CD4-positive, alpha-beta T cell treated with Interleukin-15 for 4 hours (primary cell): Measurements from ENCODE around the gene ISM1.

ENCODE experiments used
- DNase-seq: peaks from one replicate; pipeline ENCODE4 v3.0.0-alpha.2; 2020; ENCODE audit warnings: low spot score

ISM1 gene

GRCh38 chr20:13313201-13313600 lies 92.1 kb downstream of the ISM1 start:
- no peak for DNase-seq

DNA sequence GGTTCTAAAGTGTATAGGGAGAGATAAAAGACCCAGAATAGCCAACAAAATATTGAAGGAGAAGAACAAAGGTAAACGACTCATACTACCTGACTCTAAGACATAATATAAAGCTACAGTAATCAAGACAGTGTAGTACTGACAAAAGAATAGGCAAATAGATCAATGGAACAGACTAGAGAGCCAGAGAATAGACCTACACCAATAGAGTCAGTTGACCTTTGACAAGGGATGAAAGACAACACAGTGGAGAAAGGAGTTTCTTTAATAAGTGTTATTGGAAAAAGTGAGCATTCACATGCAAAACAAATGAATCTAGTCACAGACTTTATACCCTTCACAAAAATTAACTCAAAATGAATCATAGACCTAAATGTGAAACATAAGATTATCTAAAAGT lies 96.4 kb downstream of the ISM1 start:
- DNase-seq, result no peak

DNA sequence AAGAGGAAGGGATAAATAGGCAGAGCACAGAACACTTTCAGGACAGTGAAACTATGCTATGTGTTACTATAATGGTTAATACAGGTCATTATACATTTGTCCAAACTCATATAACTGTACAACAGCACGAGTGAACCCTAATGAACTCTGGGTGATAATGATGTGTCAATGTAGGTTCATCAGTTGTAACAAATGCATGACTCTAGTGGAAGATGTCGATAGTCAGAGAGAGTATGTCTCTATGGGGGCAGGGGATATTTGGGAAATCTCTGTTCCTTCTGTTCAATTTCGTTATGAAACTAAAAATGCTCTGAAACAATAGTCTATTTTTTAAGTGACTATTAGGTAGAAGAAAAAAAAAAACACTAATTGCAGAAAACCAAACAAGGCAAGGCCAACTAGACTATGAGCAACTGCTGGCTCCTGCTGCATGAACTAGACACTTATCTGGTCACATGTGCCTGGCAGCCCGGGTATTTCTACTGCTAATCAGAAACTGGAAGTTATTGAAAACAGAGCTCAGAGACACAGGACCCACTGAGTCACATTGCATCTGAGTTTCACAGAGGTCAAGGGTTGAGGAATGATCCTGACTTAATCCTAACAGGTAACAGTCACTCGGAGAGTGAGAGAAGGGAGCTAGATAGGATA lies 97.9 kb downstream of the ISM1 start:
- no peak for DNase-seq

DNA sequence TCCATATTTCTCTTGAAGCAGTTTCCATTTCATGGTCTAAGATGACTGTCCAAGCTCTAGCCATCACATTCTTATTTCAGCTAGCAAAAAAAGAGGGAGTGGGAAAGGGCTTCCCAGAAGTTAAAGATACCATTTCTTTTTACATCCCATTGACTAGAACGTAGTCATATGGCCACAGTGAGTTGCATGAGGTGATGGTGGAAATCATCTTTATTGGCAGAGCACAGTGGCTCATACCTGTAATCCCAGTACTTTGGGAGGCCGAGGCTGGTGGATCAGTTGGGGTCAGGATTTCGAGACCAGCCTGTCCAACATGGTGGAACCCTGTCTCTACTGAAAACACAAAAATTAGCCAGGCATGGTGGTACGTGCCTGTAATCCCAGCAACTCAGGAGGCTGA lies 99.6 kb downstream of the ISM1 start:
- DNase-seq, result no peak

GRCh38 chr20:13321416-13321815 lies 100.3 kb downstream of the ISM1 start:
- no peak for DNase-seq

- DNase-seq, result no peak
These were observed 101.1 kb downstream of the ISM1 start for GRCh38 chr20:13322198-13322597.

GRCh38 chr20:13322621-13323020 lies 101.5 kb downstream of the ISM1 start:
- no peak for DNase-seq

GRCh38 chr20:13325033-13325432 lies 104.0 kb downstream of the ISM1 start:
- no peak for DNase-seq

- no peak for DNase-seq
These were observed 104.8 kb downstream of the ISM1 start for GRCh38 chr20:13325796-13326340.

DNA sequence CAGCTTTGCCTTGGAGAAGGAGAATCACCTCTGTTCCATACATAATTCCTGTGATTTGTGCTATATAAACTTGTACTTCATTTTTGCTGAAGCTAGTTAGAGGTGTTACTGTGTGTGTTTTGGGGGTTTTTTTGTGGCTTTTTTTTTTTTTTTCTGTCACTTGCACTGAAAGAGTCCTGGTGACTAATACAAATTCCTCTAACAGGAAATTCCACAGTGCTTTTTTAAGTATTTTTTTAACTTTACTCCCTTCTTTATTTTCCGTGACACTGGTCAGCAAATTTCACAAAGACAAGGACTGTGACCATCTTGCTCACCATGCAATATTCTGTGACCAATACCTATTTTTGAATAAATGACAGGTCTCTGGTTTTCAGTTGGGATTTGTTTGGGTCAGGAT lies 110.5 kb downstream of the ISM1 start:
- DNase-seq, result no peak

- no peak for DNase-seq
These were observed 112.0 kb downstream of the ISM1 start for GRCh38 chr20:13333036-13333435.

DNA sequence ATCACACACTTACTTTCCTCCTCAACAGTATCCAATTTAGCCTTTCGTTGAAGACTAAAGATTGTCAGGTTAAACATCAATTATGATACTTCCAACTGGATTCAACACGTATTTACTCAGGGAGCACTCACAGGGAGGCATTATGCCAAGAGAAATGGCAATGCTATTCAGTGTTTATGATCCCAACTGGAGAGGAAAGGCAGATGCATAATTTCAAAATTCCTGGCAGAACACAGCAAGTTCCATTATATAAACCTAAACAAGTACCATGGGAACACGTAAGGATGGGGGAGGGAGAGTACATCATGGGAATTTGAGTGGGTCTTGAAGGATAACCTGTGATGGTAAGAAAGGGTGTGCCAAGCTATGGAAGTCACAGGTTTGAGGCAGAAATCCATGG lies 112.7 kb downstream of the ISM1 start:
- no peak for DNase-seq

DNA sequence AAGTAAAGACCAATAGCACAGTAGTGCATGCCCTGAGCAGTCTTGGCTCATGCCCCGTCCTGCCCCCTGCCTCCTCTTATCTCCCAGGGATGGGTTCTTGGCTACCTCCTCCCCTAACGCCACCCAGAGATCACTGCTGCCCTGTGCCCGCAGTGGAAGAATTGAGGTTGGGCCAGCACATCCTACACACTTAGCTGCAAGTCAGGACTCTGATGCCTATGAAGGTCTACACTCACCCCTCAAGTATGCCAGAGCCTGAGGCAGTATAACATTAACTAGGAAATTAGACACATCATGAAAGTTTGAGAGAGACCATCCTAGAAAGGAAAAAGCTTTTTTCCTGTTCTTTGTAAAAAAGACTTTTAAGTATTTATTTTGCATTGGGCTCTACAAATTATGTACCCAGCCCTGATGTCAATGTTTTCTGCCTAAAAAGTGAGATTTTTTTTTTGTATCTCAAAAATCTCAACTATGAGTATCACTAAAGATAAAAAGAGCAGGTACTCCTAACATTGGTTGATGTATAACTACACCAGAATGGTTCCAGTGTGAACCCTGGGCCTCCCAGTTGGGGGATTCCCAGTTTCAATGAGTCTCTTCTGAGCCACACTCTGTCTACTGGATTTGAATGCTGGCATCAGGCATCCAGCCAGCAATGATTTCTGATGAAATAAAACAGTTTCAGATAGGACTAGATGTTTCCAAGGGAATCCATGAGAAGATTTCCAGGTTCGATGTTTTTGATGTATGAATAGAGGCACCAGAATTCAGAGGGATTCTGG lies 115.4 kb downstream of the ISM1 start:
- no peak for DNase-seq

DNA sequence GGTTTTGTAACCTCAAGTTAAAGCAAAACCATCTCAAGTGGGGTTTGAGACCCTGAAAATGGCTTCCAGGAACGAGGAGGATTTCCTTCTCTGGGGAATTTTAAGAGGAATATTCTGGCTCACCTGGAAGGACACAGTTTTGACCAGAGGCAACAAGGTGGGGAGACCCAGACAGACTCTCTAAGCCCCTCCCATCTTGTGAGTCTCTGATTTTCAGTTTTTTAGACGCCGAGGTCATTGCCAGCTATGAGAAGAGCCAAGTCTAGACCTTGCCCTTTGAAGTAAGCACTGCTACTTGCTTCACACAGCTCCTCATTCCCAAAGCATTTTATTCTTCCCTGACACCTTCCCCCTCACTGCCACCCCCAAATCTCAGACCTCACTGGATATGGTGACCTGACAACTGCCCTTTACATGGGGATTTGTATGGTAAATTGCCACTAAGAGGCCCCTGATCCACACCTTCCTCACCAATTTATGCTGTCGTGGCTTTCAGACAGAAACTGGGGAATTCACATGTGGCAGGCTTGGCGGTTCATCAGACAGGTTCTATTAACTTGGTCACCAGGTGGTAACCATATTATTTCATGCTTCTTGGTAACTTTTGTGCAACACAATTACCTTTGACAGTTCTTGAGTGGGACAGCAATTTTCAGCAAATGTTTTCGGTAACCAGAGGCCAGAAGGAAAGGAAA lies 116.2 kb downstream of the ISM1 start:
- DNase-seq, result no peak

- no peak for DNase-seq
These were observed 117.1 kb downstream of the ISM1 start for GRCh38 chr20:13338097-13338661.

DNA sequence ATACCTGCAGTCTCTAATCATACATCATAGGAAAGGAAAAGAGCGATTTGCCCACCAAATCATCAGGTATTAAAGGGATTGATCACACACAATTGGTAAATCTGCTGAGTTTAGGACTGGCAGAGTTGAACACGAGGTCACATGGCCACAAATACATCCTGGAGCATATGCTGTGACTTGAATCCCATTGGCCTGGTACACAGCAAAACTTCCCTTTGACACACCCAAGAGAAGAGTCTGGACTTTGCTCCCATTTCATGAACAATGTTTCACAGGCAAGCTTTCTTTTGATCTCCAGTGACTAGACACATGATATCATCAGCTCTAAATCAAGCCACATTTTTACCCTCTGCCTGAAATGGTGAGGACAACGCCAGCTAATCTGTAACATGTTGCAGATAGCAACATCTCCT lies 117.9 kb downstream of the ISM1 start:
- no peak for DNase-seq

DNA sequence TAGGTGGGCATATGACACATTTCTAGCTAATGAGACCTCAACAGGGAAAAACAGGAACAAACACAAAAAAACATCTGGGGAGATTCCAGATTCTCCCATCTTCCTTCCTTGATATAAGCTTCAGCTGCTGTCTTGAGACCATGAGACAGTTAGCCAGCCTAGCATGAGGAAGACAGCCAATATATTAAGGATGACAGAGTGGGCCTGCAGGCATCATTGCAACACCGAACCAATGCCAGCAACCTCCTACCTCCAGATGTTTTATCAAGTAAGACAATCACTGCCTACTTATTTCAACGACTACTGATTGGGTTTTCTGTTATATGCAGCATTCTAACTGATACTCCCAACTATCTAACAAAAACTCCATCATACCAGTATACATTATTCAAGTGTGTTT lies 119.0 kb downstream of the ISM1 start:
- DNase-seq, result no peak

DNA sequence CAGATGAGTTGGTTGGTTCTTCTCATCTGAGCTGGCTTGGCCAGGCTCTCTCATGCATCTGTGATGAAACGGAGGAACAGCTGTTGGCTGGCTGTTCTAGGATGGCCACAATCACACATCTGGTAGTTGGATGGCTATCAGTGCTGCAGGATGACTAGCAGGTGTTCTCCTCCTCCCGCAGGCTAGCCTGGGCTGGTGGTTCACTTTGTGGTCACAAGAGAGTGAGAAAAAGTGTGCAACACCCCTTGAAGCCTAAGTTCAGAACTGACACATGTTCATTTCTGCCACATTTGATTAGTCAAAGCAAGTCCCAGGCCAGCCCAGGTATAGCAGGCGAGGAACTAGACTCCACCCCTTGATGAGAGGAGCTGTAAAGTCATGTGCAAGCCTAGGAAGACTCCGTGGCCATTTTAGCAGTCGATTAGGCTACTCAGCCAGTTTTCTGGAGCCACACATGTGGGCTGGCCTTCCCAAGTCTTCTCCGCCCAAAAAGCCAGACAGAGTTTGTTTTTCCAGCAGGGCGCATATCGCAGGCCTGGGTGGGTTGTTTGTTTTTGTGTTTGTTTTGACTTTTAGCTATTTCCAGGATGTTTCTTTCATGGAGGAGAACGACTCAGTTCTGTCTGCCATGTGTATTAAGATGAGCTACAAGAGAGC lies 120.8 kb downstream of the ISM1 start:
- no peak for DNase-seq

DNA sequence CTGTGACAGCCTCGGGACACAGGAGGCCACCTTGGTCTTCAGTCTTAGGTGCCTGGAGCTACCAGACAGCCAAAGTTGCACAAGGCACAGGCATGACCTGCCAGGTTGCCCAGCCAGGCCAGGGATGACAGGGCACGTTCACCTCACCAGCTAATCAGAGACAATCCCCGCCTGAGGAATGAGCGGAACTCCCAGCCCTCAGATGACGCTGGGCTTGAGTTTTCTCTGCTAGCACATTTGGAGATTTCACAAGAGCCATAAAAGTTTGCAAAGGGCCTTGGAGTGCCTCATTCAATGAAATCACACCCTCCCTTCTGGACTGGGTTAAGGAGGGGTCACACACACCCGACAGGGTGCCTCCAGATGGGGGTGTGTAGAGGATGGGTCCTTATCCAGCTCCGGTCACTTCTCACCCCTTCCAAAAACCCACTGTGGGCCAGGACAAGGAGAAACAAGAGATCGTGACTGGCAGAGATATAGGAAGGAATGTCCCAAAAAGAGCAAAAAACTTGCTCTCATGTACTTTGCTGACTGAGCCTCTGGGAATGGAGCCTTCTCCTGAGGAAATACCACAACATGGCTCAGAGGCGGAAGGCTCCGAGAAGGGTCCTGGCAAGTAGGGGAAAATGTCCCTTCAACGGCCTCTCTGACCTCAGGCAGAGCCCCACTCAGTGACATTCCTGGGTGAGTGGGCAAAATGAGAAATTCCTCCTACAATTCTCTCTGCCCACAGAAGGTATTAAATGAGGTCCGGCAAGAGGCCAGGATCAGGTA lies 121.6 kb downstream of the ISM1 start:
- no peak for DNase-seq

DNA sequence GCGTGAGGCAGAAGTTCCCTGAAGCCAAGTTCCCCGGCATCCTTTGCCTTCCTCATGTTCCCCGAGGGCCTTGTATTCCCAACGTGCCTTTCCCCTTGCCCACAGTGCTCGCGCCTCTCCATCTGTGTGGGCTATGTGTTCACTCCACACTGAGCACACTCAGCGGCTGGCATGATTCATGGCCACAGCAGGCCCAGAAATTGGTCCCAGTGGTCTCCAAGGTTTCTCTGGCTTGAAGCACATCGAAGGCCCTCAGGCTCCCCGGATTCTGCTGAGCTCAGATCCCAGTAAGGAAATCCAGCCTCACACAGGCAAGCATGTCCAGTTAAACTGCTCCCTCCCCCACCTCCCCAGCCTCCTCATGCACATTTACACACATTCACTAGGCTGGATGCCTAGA lies 123.6 kb downstream of the ISM1 start:
- no peak for DNase-seq
